OCI-M2 (cell line): Measurements from ENCODE around the gene ZC3H10.

ENCODE experiments used
- DNase-seq: peaks from one replicate; lab custom pipeline; 2025; ENCODE audit not compliant: unreplicated experiment; lab: John Stamatoyannopoulos, UW

Gene ZC3H10

GRCh38 chr12:56169229-56169759 lies 51.2 kb downstream of the ZC3H10 start:
- DNase-seq, result no peak

DNA sequence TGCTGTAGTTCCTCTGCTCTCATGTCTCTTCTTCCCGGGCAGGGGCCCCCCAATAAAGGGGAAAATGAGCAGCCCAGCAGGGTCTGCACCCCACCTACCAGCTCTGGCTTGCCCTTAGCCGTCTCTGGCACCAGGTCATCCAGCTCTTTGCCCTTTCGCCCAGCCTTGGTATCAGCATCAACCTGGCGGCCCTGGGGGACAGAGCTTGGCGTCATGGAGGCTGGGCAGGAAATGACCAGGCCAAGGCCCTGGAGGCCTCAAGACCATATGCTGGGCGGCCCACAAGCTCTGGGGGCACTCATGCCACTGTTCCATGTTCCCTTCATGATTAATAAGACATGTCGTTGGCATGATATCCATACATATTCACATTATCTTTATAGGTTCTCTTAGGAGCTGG lies 54.8 kb downstream of the ZC3H10 start:
- no peak for DNase-seq
